ENCODE measurements around the gene ELAC2. TPM values are rescaled to one million over a fixed set of nuclear protein-coding genes. Genes with fewer than 3 reads are reported as not detected.

ELAC2 gene
- 95.6 TPM in 2 replicates for total RNA-seq

DNA sequence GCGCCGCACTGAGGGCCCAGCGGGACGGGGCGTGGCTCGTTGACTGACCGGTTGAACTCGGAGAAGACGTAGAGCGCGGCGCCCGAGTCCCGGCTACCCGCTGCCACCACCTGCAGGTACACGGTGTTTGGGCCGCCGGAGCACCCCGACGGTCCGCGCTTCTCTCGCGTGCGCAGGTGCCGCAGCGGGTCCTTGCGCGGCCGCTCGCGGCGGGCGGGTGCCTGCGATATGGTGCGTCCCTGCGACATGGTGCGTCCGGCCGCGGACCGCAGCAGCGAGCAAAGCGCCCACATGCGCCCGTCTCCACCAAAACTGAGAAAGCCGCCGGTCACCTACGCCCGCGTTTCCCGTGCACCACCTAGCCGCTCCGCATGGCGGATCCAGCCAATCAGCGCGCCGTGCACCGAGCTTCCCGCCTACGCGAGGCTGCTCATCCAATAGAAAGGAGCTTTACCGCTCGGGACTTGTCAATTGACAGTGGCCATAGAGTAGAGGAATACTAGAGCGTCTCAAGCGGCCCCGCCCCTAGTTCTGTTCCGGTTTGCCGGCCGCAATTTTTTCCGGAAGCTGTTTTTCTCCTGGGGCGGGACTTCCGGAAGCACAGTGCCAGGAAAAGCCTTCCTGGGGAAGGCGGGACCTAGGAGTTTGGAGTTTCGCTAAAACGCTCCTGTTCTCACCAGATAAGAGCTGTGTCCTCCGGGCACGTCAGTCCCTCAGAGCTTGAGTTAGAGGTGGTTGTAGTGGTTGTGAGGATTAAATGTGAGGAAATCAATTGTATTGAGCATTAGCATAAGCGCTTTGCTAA lies at the start of gene ELAC2:
TSS of gene ELAC2 (minus strand) at position 373 of the 805 bp plus-strand sequence. CDS start at position 293, 80 bp downstream.

Other genes with a start within 250 kb of the ELAC2 start
- 0.18 and 0.28 TPM in 2 replicates for gene ARHGAP44, start 228.5 kb downstream of the ELAC2 start, total RNA-seq